Suprapubic skin (tissue), 3 donors: ENCODE data around the gene ZSWIM9.

Source experiments
- POLR2AphosphoS5 ChIP-seq, 3 donors: sonication (generic); formaldehyde crosslinking; IDR thresholded peaks; one replicate each; pipeline ENCODE4 v1.6.1; 2017; ENCODE audit warnings: antibody characterized with exemption in 3 of 3
- TF ChIP-seq, protein P1 (sequence below), 2 donors: fragments of 200-600 bp in 1 of 2; fragments of 450-650 bp in 1 of 2; sonication (generic) in 1 of 2; IDR thresholded peaks; one replicate each; pipeline ENCODE4 v1.5.1; 2016 to 2019; ENCODE audit warnings: antibody characterized with exemption in 2 of 2, mild to moderate bottlenecking in 1 of 2, moderate library complexity in 1 of 2

DNA sequence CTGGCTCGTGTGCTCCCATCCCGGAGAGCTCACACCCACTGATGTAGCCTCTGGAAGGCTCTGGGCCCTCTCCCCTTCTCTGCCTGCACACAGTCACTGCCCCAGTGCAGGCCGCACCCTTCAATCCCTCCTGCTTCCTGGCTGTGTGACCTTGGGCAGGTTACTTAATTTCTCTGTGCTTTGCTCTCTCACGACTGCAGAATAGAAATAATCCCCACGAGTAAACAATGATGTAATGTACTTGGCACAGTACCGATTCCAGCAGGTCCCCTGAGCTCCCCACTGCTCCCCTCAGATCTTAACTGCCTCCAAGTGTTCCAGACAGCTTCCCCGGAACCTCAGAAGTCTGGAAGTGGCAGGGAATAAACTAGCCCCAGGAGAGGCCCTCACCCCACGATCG, 16.5 kb upstream of the ZSWIM9 start:
- no peak for TF ChIP-seq POLR2AphosphoS5 (IDR thresholded peaks at IDR 0.05)
- TF ChIP-seq, protein P1, sequence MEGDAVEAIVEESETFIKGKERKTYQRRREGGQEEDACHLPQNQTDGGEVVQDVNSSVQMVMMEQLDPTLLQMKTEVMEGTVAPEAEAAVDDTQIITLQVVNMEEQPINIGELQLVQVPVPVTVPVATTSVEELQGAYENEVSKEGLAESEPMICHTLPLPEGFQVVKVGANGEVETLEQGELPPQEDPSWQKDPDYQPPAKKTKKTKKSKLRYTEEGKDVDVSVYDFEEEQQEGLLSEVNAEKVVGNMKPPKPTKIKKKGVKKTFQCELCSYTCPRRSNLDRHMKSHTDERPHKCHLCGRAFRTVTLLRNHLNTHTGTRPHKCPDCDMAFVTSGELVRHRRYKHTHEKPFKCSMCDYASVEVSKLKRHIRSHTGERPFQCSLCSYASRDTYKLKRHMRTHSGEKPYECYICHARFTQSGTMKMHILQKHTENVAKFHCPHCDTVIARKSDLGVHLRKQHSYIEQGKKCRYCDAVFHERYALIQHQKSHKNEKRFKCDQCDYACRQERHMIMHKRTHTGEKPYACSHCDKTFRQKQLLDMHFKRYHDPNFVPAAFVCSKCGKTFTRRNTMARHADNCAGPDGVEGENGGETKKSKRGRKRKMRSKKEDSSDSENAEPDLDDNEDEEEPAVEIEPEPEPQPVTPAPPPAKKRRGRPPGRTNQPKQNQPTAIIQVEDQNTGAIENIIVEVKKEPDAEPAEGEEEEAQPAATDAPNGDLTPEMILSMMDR (IDR thresholded peaks at IDR 0.05): no peak
